ENCODE measurements around the gene POLR1D.
A peak's percentile ranks its signal among the peaks of the same experiment; 100 is the strongest.
"Not testable (repeated sequence)": the region's sequence is repeated elsewhere in the genome, so short reads cannot be mapped to it uniquely, and the experiment has no call there.

POLR1D gene

GRCh38 chr13:27617881-27618321 lies 3.8 kb upstream of the POLR1D start:
- DNase-seq (ENCODE audit: low read depth): no peak

GRCh38 chr13:27619093-27619727 lies 2.5 kb upstream of the POLR1D start:
- no peak for DNase-seq (ENCODE audit: low read depth)

DNA sequence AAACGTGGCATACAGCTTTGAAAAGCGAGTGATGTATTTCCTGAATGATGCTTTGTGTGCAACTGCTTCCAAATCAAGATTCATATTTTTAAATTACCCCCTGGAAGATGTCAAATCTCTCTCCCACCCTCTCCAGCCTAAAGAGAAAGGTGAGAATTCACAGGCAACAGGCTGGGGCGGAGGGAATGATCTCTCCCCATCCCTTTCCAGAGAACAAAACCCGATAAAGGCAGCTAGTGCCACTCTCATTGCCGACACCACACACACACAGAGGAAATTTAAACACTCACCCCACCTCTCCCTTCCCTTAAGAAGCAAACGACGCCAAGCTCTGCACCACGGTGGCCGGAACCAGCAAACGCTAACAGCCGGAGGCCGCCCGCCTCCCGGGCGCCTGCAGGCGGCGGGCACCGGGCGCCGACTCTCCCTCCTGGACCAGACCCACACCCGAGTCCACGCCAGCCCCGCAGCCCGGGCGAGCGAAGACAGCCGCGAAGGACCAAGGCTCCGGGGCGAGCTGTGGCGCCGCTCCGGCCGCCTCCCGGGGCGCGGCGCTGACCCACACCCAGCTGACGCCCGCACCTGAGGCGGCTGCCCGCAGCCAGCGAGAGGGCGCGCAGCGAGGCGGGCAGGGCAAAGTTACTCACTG lies 1.8 kb upstream of the POLR1D start:
- peak; percentile 18 for DNase-seq (ENCODE audit: low read depth)

GRCh38 chr13:27620377-27621115 lies 1.1 kb upstream of the POLR1D start, which contains the start of gene LNX2:
LNX2 (minus strand) TSS chr13:27620529; CDS start chr13:27581703, 38,826 bp downstream.
- DNase-seq (ENCODE audit: low read depth): peak; percentile 95

- no peak for DNase-seq (ENCODE audit: low read depth)
Observed at GRCh38 chr13:27621116-27621365, 651 bp upstream of the POLR1D start.

- no peak for DNase-seq (ENCODE audit: low read depth)
Observed at GRCh38 chr13:27622102-27622820, 569 bp downstream of the POLR1D start.

DNA sequence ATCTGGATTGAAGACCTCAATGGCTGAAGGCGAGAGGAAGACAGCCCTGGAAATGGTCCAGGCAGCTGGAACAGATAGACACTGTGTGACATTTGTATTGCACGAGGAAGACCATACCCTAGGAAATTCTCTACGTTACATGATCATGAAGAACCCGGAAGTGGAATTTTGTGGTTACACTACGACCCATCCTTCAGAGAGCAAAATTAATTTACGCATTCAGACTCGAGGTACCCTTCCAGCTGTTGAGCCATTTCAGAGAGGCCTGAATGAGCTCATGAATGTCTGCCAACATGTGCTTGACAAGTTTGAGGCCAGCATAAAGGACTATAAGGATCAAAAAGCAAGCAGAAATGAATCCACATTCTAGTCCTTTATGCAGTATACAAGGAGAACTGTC lies 1.2 kb downstream of the POLR1D start:
- DNase-seq (ENCODE audit: low read depth): no peak

DNA sequence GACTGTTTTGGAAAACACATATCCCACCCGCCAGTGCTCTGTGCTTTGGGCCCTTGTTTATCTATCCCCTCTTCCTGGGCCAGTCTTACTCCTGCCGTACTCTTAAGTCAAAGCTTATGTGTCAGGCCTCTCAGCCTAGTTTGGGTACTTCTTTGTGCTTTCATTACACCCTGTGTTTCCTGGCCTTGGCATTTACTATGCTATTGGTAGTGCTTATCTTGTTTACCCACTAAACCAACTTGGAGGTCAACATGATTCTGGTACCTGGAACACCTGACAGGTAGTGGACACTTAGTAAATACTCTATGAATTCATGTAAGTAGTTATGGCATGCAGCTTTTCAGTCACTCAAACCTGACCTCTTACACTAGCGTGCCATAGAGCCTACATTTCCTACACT lies 2.4 kb downstream of the POLR1D start:
- DNase-seq (ENCODE audit: low read depth): no peak

- DNase-seq (ENCODE audit: low read depth): no peak
Observed at GRCh38 chr13:27625839-27626238, 4.1 kb downstream of the POLR1D start.

DNA sequence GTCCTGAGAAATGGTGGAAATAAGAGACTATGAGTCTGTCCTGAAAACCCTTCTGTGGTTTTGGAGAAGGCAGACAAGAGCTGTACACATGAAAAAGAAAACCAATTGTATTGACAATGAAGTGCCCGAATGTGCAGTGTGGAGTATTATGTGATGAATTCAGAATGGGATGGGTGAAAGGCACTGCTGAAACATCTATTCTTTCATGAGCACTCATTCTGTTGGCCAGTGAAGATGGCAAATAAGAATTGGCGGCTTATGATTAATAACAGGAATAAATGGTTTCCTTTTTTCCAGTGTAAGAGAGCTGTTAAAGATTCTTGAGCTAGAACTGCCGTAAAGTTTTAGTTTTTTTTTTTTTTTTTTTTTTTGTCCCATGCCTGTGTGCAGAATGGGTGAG lies 5.7 kb downstream of the POLR1D start:
- DNase-seq (ENCODE audit: low read depth): no peak

GRCh38 chr13:27628081-27628480 lies 6.4 kb downstream of the POLR1D start:
- DNase-seq (ENCODE audit: low read depth): no peak

DNA sequence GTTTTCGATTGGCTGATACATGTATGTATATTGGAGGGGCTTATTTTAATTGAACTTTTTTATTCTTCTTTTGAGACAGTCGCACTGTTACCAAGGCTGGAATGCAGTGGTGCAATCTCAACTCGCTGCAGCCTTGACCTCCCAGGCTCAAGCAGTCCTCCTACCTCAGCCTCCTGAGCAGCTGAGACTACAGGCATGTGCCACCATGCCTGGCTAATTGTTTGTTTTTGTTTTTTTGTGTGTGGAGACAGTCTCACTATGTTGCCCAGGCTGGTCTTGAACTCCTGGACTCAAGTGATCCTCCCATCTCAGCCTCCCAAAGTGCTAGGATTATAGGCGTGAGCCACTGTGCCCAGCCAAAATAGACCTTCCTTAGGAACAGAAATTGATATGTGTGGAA lies 7.1 kb downstream of the POLR1D start:
- not testable (repeated sequence) for DNase-seq (ENCODE audit: low read depth)

GRCh38 chr13:27631156-27631555 lies 9.5 kb downstream of the POLR1D start:
- DNase-seq (ENCODE audit: low read depth): no peak

DNA sequence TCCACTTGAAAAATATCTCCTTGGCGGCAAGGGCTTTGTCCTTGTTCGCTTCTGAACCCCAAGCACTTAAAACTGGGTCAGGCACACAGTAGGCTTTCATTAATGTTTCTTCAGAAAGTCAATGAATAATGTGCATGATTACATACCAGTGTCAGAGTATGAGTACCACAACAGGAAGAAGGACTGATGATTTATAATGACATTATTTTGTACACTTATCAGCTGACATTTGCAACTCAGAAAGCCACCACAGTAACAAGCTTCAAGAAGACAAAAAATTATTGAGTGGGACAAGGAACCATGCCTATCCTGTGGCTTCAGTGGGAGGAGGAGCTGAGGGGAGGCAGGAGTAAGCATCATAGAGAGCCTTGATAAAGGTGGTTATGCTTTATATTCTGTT lies 10.0 kb downstream of the POLR1D start:
- no peak for DNase-seq (ENCODE audit: low read depth)

- no peak for DNase-seq (ENCODE audit: low read depth)
Observed at GRCh38 chr13:27632214-27632613, 10.5 kb downstream of the POLR1D start.

DNA sequence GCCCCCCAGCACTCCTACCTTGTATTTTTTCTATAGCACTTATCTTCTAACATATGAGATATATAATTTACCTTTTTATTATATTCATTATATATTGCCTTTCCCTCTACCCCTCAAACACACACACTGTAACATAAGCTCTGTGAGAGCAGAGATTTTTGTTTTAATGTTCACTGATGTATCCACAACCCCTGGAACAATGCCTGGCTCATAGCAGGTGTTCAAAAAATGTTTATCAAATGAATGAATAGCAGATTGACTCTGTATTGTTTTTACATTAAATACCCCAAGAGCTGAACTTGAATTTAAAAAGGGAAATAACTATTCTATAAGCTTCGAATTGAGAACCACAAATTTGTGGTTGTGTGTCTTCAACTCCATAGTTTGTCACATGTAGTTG lies 11.0 kb downstream of the POLR1D start:
- no peak for DNase-seq (ENCODE audit: low read depth)

- DNase-seq (ENCODE audit: low read depth): no peak
Observed at GRCh38 chr13:27634231-27634630, 12.5 kb downstream of the POLR1D start.

DNA sequence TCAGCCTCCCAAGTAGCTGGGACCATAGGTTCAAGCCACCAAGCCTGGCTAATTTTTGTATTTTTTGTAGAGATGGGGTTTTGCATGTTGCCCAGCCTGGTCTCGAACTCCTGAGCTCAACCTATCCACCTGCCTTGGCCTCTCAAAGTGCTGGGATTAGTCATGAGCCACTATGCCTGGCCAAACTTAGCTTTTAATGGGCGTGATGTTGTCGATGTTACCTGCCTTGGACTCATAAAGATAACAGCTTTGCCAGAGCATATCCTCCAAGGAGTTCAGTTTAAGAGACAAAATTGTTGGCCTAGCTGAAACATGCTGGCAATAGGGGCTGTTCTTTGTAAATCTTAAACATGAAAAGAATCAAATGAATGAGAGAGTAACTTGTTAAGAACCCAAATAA lies 13.1 kb downstream of the POLR1D start:
- DNase-seq (ENCODE audit: low read depth): no peak

DNA sequence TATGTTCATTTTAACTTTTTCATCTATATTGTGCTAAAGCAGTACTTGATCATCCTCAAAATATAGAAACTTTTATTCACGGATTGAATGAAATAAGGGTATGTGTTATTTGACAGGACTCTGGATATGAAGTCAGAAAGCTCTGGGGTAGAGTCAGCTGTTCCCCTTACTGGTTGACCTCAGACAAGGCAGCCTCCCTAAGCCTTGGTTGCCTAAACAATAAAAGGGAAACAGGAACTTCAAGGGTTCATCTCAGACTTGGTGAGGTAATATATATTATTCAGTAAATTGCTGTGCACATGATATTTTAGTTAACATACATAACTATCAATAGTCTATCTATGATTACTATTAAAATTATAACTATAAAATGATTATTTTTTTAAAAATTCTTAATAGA lies 13.6 kb downstream of the POLR1D start:
- no peak for DNase-seq (ENCODE audit: low read depth)

DNA sequence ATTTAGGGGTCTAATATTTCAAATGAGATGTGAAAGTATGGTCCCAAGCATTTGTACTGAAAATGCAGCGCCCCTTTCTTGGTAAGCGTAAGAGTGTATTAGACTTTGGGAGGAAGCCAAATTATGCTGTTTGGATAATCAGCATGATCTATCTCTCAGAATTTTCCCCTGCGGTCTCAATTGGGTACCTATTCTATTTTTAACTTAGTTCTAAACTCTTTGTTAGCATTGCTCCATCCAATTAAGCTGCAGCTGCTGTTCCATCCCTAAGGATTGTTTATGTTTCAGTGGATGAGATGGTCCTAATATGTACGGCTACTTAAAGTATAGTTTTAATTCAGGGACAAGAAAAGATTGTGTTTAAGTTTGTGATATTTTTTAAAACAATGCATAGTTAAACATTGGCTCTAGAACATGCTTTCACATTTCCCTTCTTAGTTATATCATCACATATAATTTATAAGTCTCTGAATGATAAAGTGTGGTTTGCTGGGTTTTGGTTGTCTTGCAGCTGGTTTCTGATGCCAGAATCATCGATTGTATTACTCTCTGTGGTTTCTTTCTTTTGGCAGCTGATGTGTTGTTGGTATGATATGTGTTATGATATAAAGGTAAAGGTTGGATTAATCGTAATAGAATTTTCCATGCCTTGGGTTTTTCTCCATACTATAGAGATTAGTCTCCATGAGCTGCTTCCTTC lies 15.0 kb downstream of the POLR1D start:
- no peak for DNase-seq (ENCODE audit: low read depth)

DNA sequence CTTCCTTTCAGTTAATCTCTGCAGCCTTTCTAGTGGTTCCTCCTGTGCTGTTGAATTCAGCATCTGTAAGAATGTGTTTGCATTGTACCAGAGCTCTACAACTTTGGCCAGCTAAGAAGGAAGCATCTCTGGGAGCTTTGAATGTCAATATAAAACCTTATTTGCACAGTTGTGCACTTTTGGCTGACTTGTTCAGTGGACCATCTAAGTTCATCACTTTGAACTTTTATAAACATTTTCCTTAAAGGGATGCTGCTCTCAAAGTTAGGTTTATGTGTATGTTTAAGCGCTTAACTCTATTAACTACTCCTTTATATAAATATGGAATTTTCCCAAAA lies 15.6 kb downstream of the POLR1D start:
- no peak for DNase-seq (ENCODE audit: low read depth)

DNA sequence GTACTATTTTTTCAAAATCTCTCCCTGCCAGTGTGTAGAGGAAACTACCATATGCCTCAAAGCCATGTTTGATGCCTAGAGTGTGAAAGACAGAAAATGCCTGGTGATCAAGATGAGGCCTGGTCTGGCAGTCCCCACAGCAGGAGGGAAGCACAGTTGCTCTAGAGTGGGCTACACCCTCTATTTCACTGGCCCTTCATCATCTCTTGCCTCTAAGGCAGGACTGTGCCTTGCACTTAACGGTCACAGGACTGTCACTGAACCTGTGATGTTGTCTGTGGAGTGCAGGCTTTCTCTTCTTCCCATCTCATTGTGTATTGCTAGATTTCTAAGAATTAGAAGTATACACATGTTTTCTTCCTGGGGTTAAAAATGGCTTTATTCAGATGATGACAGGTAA lies 16.3 kb downstream of the POLR1D start:
- DNase-seq (ENCODE audit: low read depth): no peak

Measured in activated T-helper 1 cell treated with Interleukin-2 at 50 U/mL for 16 hours (primary cell).